HCT116 (cell line): ENCODE data around the gene BBLN. TPM values are rescaled to one million over a fixed set of nuclear protein-coding genes. Genes with fewer than 3 reads are reported as not detected.

Experiments
- ATAC-seq: fragments of 200-7000 bp; cut with Tn5 transposase; 2 replicates; pipeline ENCODE4 v1.9.1; 2020; ENCODE audit warnings: mild to moderate bottlenecking, moderate library complexity
- BruUV-seq: library from RNA; stranded (reverse); fragments of 400-500 nt; replicated peaks from 2 replicates; lab custom pipeline; 2021; lab: Mats Ljungman, UMichigan
- CTCF ChIA-PET: fragments of 300-600 bp; sonication (Branson Sonifier 250); formaldehyde crosslinking; loops from one replicate; lab custom pipeline; 2021; ENCODE audit warnings: antibody characterized with exemption; lab: Charles Lee
- POLR2A ChIA-PET: fragments of 300-600, 350-600 bp; sonication (Branson Sonifier 250); formaldehyde crosslinking; loops from one replicate; lab custom pipeline; 2021; ENCODE audit warnings: antibody characterized with exemption; lab: Charles Lee
- RAD21 ChIA-PET, 2 experiments: fragments of 300-600 bp; sonication (Branson Sonifier 250); formaldehyde crosslinking; loops; one replicate each; lab custom pipeline; 2023; ENCODE audit warnings: low total read pairs in 2 of 2; ENCODE audit not compliant: uncharacterized antibody in 2 of 2, unreplicated experiment in 2 of 2, low non-redundant PET in 1 of 2; lab: Charles Lee
- DNase-seq: peaks from one replicate; pipeline ENCODE4 v3.0.0-alpha.2; 2010; ENCODE audit warnings: low read depth, low spot score
- H2AFZ ChIP-seq: fragments of 200-600 bp; shearing (Covaris generic), sonication (generic); 2 replicates; pipeline ENCODE4 v1.6.1; 2017; ENCODE audit warnings: low read depth, mixed run types, mixed read lengths, antibody characterized with exemption, low read length; ENCODE audit not compliant: poor library complexity, severe bottlenecking
- H3K27ac ChIP-seq: 2 replicates; pipeline ENCODE4 v1.5.1; 2012; ENCODE audit warnings: low read depth, low read length
- H3K27me3 ChIP-seq: fragments of 200-600 bp; sonication (generic); 2 replicates; pipeline ENCODE4 v1.6.1; 2016; ENCODE audit warnings: mixed run types, low read length, mixed read lengths; ENCODE audit not compliant: insufficient read depth
- H3K36me3 ChIP-seq, 2 experiments: fragments of 200-500 bp in 1 of 2; fragments of 200-600 bp in 1 of 2; sonication (Bioruptor generic) in 1 of 2; sonication (generic) in 1 of 2; 2 replicates each; pipeline versions ENCODE4 v1.5.1 to v1.6.1; 2014 to 2016; ENCODE audit warnings: low read length in 2 of 2, inconsistent platforms in 1 of 2, mixed read lengths in 1 of 2, mixed run types in 1 of 2; ENCODE audit not compliant: insufficient read depth in 2 of 2, control insufficient read depth in 1 of 2
- H3K4me1 ChIP-seq, 2 experiments: fragments of 200-600 bp in 1 of 2; sonication (generic) in 1 of 2; 2 replicates each; pipeline versions ENCODE4 v1.5.1 to v1.6.1; 2012 to 2017; ENCODE audit warnings: low read length in 2 of 2, inconsistent platforms in 1 of 2, mild to moderate bottlenecking in 1 of 2, mixed read lengths in 1 of 2, mixed run types in 1 of 2, moderate library complexity in 1 of 2; ENCODE audit not compliant: insufficient read depth in 2 of 2, control insufficient read depth in 1 of 2
- H3K4me2 ChIP-seq: fragments of 200-600 bp; sonication (generic); 2 replicates; pipeline ENCODE4 v1.6.1; 2017; ENCODE audit warnings: mixed run types, low read length, mixed read lengths
- H3K4me3 ChIP-seq, 2 experiments: fragments of 200-600 bp in 1 of 2; sonication (generic) in 1 of 2; replicated peaks in 1 of 2; 2 replicates each; pipeline ENCODE4 v1.5.1; 2011 to 2016; ENCODE audit warnings: low read length in 2 of 2, control low read depth in 1 of 2, low read depth in 1 of 2, mild to moderate bottlenecking in 1 of 2, mixed read lengths in 1 of 2, mixed run types in 1 of 2
- H3K79me2 ChIP-seq: fragments of 200-600 bp; sonication (generic); 2 replicates; pipeline ENCODE4 v1.6.1; 2017; ENCODE audit warnings: mild to moderate bottlenecking, mixed run types, low read length, moderate library complexity, mixed read lengths; ENCODE audit not compliant: insufficient read depth
- H3K9ac ChIP-seq: fragments of 200-600 bp; sonication (generic); 2 replicates; pipeline ENCODE4 v1.6.1; 2016; ENCODE audit warnings: low read length, mixed read lengths
- H3K9me2 ChIP-seq: fragments of 200-600 bp; sonication (generic), shearing (Covaris generic); 2 replicates; pipeline ENCODE4 v1.6.1; 2017; ENCODE audit warnings: mixed run types, mild to moderate bottlenecking, moderate library complexity; ENCODE audit not compliant: insufficient read depth
- H3K9me3 ChIP-seq, 2 experiments: fragments of 200-500 bp in 1 of 2; fragments of 200-600 bp in 1 of 2; sonication (Bioruptor generic) in 1 of 2; sonication (generic) in 1 of 2; 2 replicates each; pipeline ENCODE4 v1.6.1; 2014 to 2017; ENCODE audit warnings: low read length in 2 of 2, mixed read lengths in 2 of 2, inconsistent platforms in 1 of 2, low read depth in 1 of 2, mild to moderate bottlenecking in 1 of 2, mixed run types in 1 of 2, moderate library complexity in 1 of 2; ENCODE audit not compliant: control insufficient read depth in 1 of 2, insufficient read depth in 1 of 2
- H4K20me1 ChIP-seq: fragments of 200-600 bp; sonication (generic), shearing (Covaris generic); 2 replicates; pipeline ENCODE4 v1.6.1; 2017; ENCODE audit warnings: mixed run types, mild to moderate bottlenecking, moderate library complexity; ENCODE audit not compliant: insufficient read depth
- CBX3 ChIP-seq: IDR thresholded peaks from 2 replicates; pipeline ENCODE4 v1.6.1; 2012; ENCODE audit warnings: low read depth
- ELF1 ChIP-seq: IDR thresholded peaks from 2 replicates; pipeline ENCODE4 v1.6.1; 2012; ENCODE audit warnings: low read depth, borderline replicate concordance
- EZH2 ChIP-seq: fragments of 200-600 bp; sonication (generic); IDR thresholded peaks from 2 replicates; pipeline ENCODE4 v1.6.1; 2017; ENCODE audit warnings: antibody characterized with exemption, mixed run types
- EZH2phosphoT487 ChIP-seq: fragments of 200-600 bp; IDR thresholded peaks from 2 replicates; pipeline ENCODE4 v1.6.1; 2018; ENCODE audit warnings: antibody characterized with exemption, borderline replicate concordance
- FOSL1 ChIP-seq: IDR thresholded peaks from 2 replicates; pipeline ENCODE4 v1.6.1; 2012; ENCODE audit warnings: low read depth
- JUND ChIP-seq: IDR thresholded peaks from 2 replicates; pipeline ENCODE4 v1.6.1; 2012
- RAD21 ChIP-seq: IDR thresholded peaks from 2 replicates; pipeline ENCODE4 v1.6.1; 2012; ENCODE audit warnings: low read depth, mild to moderate bottlenecking
- SP1 ChIP-seq: IDR thresholded peaks from 2 replicates; pipeline ENCODE4 v1.6.1; 2012; ENCODE audit warnings: low read depth
- SRF ChIP-seq: IDR thresholded peaks from 2 replicates; pipeline ENCODE4 v1.6.1; 2012; ENCODE audit warnings: low read depth
- TCF7L2 ChIP-seq: IDR thresholded peaks from 2 replicates; pipeline ENCODE4 v1.7.0; 2011; ENCODE audit warnings: borderline replicate concordance, inconsistent platforms; ENCODE audit not compliant: insufficient read depth, insufficient read length; ENCODE audit errors: extremely low read depth
- YY1 ChIP-seq: IDR thresholded peaks from 2 replicates; pipeline ENCODE4 v1.6.1; 2011; ENCODE audit warnings: low read length, low read depth, moderate library complexity, mild to moderate bottlenecking; ENCODE audit not compliant: insufficient replicate concordance; ENCODE audit errors: extremely low read depth
- ZFX ChIP-seq: fragments of 450-650 bp; IDR thresholded peaks from 2 replicates; pipeline ENCODE4 v1.6.1; 2017
- ZNF274 ChIP-seq: fragments of 200-500 bp; sonication (Bioruptor generic); IDR thresholded peaks from 2 replicates; pipeline ENCODE4 v1.6.1; 2014; ENCODE audit warnings: mild to moderate bottlenecking, low read depth, low read length, inconsistent platforms
- intact Hi-C: fragments of 100-400 bp; cut with micrococcal nuclease; formaldehyde crosslinking; loops from 2 replicates; pipeline ENCODE4 v1.10.0; 2022
- total RNA-seq: library from RNA; stranded (reverse); gene quantifications from one replicate; pipeline ENCODE4 v1.2.1, GENCODE V29; 2021; ENCODE audit not compliant: unreplicated experiment
- TF ChIP-seq, protein P1 (sequence below): IDR thresholded peaks from 2 replicates; pipeline ENCODE4 v1.6.1; 2012; ENCODE audit warnings: low read depth
- TF ChIP-seq, protein P2 (sequence below), 3 experiments: fragments of 200-600 bp in 1 of 3; sonication (generic) in 1 of 3; IDR thresholded peaks in 2 of 3; conservative IDR thresholded peaks in 1 of 3; 2 replicates each; pipeline ENCODE4 v1.5.1; 2012 to 2017; ENCODE audit warnings: low read depth in 2 of 3, low read length in 2 of 3, antibody characterized with exemption in 1 of 3, borderline replicate concordance in 1 of 3, control low read depth in 1 of 3, mild to moderate bottlenecking in 1 of 3, mixed read lengths in 1 of 3, mixed run types in 1 of 3, moderate library complexity in 1 of 3; ENCODE audit not compliant: insufficient read depth in 1 of 3

Gene BBLN
- total RNA-seq, 1 experiment from 2014 or later = 119 TPM

DNA sequence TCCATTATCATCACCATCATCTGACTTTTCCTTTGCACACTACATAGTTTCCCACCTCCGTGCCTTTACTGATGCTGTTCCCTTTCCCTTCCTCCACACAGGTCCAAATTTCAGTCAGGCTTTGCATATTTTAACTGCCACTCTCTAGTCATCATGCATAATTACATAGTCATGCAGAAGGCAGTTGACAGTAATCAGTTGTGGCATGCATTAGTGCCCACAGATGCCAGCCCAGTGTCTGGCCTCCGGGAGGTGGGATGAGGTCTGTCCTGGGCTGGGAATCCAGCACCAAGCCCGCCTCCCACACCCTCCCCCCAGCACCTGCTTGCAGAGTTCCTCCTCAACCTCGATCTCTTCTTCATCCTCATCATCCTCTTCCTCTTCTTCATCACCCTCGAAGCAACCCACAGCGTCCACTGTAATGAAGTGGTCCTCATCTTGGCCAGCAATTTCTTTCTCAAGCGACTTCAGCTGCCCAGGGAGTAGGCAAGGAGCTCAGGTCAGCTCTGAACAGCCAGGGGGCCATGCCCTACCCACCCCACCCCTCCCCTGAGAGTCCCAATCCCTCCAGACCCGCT lies 8.8 kb downstream of the BBLN start:
- no peaks in the 10 kb centered on the region for H3K9me2 ChIP-seq
- no peak overlapping the region for H3K9ac ChIP-seq
- H3K4me3 ChIP-seq = no peak overlapping the region
- H3K79me2 ChIP-seq = no peaks in the 10 kb centered on the region
- ChIA-PET POLR2A (no interaction called here), RAD21 (no interaction called here), CTCF (interaction anchor here (0.6 kb wide), 1 partner anchor 25 kb away, joined by 3 read pairs; no protein-coding TSS in a partner anchor)
- no peaks in the 10 kb centered on the region for H3K27me3 ChIP-seq
- H3K4me2 ChIP-seq = no peak overlapping the region
- TF ChIP-seq, protein P1, sequence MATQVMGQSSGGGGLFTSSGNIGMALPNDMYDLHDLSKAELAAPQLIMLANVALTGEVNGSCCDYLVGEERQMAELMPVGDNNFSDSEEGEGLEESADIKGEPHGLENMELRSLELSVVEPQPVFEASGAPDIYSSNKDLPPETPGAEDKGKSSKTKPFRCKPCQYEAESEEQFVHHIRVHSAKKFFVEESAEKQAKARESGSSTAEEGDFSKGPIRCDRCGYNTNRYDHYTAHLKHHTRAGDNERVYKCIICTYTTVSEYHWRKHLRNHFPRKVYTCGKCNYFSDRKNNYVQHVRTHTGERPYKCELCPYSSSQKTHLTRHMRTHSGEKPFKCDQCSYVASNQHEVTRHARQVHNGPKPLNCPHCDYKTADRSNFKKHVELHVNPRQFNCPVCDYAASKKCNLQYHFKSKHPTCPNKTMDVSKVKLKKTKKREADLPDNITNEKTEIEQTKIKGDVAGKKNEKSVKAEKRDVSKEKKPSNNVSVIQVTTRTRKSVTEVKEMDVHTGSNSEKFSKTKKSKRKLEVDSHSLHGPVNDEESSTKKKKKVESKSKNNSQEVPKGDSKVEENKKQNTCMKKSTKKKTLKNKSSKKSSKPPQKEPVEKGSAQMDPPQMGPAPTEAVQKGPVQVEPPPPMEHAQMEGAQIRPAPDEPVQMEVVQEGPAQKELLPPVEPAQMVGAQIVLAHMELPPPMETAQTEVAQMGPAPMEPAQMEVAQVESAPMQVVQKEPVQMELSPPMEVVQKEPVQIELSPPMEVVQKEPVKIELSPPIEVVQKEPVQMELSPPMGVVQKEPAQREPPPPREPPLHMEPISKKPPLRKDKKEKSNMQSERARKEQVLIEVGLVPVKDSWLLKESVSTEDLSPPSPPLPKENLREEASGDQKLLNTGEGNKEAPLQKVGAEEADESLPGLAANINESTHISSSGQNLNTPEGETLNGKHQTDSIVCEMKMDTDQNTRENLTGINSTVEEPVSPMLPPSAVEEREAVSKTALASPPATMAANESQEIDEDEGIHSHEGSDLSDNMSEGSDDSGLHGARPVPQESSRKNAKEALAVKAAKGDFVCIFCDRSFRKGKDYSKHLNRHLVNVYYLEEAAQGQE = no peak
- no peak for TF ChIP-seq YY1
- TF ChIP-seq SP1 = no peak
- TF ChIP-seq FOSL1 = no peak
- no peak for TF ChIP-seq EZH2phosphoT487
- no peak for TF ChIP-seq TCF7L2
- TF ChIP-seq EZH2 = no peak
- TF ChIP-seq JUND = no peak
- TF ChIP-seq CBX3 = no peak
- no peak for TF ChIP-seq SRF
- no peak for TF ChIP-seq ZFX
- TF ChIP-seq, protein P2, sequence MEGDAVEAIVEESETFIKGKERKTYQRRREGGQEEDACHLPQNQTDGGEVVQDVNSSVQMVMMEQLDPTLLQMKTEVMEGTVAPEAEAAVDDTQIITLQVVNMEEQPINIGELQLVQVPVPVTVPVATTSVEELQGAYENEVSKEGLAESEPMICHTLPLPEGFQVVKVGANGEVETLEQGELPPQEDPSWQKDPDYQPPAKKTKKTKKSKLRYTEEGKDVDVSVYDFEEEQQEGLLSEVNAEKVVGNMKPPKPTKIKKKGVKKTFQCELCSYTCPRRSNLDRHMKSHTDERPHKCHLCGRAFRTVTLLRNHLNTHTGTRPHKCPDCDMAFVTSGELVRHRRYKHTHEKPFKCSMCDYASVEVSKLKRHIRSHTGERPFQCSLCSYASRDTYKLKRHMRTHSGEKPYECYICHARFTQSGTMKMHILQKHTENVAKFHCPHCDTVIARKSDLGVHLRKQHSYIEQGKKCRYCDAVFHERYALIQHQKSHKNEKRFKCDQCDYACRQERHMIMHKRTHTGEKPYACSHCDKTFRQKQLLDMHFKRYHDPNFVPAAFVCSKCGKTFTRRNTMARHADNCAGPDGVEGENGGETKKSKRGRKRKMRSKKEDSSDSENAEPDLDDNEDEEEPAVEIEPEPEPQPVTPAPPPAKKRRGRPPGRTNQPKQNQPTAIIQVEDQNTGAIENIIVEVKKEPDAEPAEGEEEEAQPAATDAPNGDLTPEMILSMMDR (IDR thresholded peaks at IDR 0.05 in 2 of 3, conservative IDR thresholded peaks at IDR 0.05 in 1 of 3; ENCODE audit: borderline replicate concordance in 1 of 3, insufficient read depth in 1 of 3, low read depth in 2 of 3, low read length in 2 of 3) = no peak
- TF ChIP-seq RAD21 = no peak
- TF ChIP-seq ELF1 = no peak
- TF ChIP-seq ZNF274 = no peak
- ATAC-seq (no peak), DNase-seq (no peak)
- BruUV-seq = TSS peak; percentile 33
- H4K20me1 ChIP-seq = no peaks in the 10 kb centered on the region
- H3K4me1 ChIP-seq = no peaks in the 10 kb centered on the region; a peak in 1 of 4 replicates
- no peak overlapping the region for H3K27ac ChIP-seq
- intact Hi-C loops = no loop called here
- no peaks in the 10 kb centered on the region for H3K9me3 ChIP-seq
- H2AFZ ChIP-seq = no peak overlapping the region
- peaks cover 16 to 25% of the 10 kb centered on the region in 2 experiments; a peak in 3 of 4 replicates for H3K36me3 ChIP-seq
